Stimulated activated CD4-positive, alpha-beta T cell treated with anti-CD3 and anti-CD28 coated beads, Interleukin-4, amount 100 ng/mL, for 4 hours (primary cell): ENCODE measurements around the gene MBD6.
A peak's percentile ranks its signal among the peaks of the same experiment; 100 is the strongest.

Experiments used
- DNase-seq, 2 experiments: peaks; one replicate each; pipeline ENCODE4 v3.0.0-alpha.2; 2020

Gene MBD6, protein sequence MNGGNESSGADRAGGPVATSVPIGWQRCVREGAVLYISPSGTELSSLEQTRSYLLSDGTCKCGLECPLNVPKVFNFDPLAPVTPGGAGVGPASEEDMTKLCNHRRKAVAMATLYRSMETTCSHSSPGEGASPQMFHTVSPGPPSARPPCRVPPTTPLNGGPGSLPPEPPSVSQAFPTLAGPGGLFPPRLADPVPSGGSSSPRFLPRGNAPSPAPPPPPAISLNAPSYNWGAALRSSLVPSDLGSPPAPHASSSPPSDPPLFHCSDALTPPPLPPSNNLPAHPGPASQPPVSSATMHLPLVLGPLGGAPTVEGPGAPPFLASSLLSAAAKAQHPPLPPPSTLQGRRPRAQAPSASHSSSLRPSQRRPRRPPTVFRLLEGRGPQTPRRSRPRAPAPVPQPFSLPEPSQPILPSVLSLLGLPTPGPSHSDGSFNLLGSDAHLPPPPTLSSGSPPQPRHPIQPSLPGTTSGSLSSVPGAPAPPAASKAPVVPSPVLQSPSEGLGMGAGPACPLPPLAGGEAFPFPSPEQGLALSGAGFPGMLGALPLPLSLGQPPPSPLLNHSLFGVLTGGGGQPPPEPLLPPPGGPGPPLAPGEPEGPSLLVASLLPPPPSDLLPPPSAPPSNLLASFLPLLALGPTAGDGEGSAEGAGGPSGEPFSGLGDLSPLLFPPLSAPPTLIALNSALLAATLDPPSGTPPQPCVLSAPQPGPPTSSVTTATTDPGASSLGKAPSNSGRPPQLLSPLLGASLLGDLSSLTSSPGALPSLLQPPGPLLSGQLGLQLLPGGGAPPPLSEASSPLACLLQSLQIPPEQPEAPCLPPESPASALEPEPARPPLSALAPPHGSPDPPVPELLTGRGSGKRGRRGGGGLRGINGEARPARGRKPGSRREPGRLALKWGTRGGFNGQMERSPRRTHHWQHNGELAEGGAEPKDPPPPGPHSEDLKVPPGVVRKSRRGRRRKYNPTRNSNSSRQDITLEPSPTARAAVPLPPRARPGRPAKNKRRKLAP

DNA sequence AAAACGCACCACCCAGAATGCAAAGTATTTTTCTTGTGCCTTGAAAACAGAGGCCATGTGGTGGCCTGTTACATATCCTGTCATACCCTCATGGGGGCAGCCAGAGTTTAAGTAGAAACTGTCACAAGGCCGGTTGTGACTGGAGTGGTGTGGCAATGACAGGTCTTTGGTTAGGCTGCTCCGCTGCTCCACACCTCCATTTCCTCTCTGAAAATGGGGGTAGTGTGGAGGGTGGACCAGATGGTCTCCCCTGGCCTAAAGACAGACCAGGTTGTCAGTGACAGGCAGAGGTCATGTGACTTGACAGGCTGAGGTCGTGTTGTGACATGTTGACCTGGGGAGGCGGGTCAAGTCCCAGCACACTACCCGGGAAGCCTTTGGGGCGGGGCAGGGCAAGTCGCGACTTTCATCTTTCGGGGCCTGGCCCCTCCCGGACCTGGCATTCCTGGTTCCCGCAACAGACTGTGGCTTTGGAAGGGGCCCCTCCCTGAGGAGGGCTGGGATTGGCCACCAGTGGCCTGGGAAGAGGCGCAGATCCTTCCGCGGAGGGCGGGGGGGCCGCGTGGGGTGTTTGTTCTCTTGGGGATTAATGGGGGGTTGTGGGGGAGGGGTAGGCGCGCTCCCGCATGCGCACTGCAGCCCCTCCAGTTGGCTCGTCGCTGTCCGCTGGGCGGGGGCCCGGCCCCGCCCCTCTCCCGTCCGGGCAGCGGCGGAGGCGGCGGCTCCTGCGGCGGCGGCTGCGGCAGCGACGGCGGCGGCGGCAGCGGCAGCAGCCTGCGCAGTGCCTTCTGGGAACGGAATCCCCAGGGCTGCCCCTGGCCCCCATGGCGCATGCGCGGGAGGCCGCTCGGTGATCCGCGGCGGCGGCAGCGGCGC, at the start of gene MBD6:
Gene MBD6 (plus strand): TSS at position 814 of the 876 bp plus-strand sequence. CDS start 1,480 bp downstream, outside the sequence.
- DNase-seq = peak; percentile 87

GRCh38 chr12:57473392-57473791, 49.2 kb upstream of the MBD6 start:
- no peak for DNase-seq

- no peak for DNase-seq
These were observed 48.7 kb upstream of the MBD6 start for GRCh38 chr12:57473886-57474285.

DNA sequence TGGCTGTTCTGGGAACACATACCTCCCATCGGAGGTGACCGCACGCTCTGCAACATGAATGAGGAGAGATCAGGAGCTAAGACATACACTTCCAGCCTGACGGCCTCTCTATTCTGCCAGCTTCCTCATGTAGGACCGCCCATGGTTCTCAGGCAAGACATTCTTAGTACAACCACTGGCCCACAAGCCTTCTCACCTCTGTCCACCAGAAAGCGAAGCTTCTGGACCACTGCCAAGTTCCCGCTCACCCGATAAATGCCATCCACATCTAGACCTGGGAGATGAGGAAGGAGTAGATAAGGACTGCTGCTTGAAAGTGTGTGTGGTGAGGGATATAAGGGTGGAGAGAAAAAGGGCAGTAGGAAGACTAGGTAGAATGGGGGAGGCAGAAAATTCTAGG, 48.2 kb upstream of the MBD6 start:
- DNase-seq = no peak

DNA sequence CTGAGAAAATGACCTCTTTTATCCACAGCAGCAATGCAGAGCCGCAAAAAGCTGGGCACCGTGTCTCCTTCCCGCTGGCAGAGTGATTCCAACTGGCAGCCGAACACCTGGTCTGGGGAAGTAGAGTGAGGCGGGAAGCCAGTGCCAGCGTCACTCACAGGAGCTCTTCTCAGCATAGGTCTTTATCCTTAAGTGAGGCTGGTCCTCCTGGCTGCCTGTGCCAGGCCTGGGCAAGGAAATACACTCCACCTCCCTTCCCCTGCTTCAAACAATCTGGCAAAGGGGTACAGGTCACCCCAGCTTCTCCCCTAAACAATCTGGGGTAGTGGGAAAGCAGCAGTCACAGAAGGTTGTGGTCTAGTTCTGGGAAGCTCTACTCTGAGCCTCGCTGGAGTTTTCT, 47.8 kb upstream of the MBD6 start:
- DNase-seq = no peak

DNA sequence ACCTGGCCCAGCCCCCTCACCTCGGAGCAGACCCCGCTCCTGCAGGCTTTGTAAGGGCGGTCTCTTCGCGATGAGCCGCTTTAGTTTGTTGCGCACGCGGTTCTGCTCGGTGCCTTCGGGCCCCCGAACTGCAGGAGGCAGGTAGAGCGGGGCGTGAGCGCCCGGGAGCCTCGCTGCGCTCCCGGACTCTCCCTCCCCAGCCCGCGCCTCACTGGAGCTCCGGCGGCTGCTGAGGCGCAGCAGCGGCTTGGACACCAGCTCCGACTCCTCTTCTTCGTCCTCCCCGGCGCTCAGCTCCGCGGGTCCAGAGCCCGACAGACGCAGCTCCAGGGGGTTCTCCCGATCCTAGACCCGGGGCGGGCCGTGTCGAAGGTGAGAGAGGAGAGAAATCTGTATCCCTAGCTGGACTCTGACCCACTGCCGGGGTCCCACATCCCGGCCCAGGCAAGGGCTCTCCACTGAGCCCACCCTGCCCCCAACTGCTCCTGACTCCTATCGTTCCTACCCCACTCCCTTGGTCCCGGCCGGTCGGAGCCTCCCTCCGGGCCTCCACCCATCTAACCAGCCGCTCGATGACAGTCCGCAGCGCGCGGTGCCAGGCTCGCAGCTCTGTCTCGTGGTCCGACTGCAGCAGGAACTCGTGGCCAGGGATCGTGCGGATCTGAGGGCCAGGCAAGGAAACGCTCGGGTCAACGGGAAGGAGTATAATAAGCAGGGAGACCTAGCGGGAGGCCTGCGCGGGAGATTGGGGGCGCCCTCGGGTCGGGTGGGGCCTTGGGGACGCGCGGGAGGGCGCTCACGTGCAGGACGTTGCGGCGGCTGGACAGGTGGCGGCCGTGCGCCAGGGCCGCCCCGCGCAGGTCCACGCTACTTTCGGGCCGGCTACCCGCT, 47.1 kb upstream of the MBD6 start:
- no peak for DNase-seq

GRCh38 chr12:57476162-57476992, 46.2 kb upstream of the MBD6 start:
- peak; percentile 68 to 69 for DNase-seq

DNA sequence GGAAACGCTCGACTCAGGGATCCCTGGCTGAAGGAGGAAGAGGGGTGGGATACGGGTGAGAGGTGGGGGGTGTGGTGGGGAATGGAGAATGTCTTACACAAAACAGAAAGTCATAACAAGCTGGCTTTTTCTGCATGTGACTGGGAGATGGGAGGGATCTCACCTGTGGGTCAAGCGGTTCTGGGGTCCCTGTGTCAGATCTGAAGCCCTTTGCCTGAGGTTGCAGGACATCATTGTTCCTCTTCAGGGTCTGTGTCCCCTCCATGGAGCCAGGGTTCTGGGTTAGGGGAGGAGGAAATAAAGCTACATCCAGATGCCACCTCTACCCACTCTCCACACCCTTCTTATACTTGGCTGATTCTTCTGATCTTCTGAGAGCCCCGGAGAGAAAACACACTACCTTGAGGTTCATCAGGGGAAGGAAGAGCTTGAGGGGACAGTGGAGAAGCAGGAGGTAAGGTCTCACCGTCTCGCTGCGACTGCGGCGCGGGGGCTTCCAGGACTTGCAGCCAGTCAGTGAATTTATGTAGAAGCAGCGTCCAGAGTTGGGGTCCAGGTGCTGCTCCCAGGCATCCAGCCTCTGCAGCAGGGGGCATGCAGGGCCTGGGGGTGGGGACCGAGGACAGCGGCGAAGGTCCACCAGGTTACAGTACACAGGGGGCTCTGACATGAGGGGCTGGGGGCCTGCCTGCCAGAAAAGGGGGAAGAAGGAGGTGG, 45.5 kb upstream of the MBD6 start:
- DNase-seq = no peak

- DNase-seq = peak in 1 of 2 experiments; percentile 62
These were observed 44.6 kb upstream of the MBD6 start for GRCh38 chr12:57477710-57478681.

DNA sequence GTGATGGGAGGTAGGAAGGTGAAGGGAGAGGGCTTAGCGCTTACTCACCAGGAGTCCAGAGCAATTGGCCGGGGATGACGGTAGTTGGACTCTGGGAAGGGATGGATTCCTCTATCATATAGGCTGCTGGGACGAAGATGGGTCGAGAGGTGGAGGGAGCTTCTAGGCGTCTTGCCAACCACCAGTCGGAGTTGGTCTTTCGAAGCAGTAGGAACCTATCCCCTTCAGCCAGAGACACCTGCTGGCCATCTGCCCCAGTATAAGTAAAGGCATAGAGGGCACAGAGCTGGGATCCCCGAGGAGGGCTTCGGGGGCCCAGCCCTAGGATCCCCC, 43.6 kb upstream of the MBD6 start:
- no peak for DNase-seq

DNA sequence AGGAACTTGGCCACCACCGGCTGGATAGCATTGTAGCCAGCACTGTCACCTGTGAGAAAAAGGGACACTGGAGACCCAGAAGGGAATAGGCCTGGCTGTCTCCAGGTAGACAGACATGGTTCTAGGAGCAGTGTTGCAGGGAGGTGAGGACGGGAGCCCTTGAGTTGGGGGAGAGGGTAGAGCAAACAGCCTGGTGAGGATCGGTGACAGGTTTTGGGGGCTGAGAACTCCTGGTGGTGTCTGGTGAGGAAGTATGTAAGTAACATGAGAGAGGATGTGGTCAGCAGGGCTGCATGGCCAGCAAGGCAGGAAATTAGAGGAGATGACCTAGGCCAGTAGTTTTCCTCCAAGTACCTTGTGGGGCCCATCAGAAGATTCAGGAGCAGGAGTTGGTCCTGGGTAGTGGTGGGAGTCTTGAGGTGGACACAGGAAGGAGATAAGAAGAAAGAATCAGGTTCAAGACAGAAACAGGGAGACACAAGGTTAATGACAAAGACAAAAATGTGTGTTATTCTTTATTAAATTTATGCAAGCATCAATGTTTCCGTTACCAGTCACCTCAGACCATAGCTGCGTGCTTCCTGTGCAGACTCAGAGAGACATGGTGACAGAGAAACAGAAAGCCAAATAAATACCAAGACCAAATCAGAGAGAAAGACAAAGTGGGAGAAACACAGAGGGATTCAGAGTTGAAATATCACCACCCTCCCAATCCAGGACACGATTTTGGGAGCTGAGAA, 43.1 kb upstream of the MBD6 start, which contains the start of gene ARHGAP9:
Gene ARHGAP9 (minus strand): TSS at position 491 of the 740 bp plus-strand sequence. CDS start 460 bp downstream, at position 31.
- peak in 1 of 2 experiments; percentile 68 for DNase-seq

DNA sequence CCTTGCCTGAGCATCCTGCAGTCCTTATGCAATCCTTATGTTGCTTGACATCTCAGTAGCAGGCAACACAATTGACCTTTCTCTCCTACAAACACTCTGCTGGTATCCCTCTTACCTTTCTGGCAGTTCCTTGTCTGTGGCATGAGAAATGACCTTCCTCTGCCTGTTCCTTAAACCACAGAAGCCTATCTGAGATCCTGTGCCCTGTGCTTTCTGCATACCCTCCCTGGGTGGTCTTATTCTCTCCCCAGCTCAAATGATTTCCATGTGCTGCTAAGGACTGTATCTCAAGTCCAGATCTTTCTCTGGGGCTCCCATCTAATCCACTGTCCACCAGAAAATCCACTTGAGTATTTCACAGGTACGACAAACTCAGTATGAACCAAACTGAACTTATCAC, 41.0 kb upstream of the MBD6 start:
- no peak for DNase-seq

DNA sequence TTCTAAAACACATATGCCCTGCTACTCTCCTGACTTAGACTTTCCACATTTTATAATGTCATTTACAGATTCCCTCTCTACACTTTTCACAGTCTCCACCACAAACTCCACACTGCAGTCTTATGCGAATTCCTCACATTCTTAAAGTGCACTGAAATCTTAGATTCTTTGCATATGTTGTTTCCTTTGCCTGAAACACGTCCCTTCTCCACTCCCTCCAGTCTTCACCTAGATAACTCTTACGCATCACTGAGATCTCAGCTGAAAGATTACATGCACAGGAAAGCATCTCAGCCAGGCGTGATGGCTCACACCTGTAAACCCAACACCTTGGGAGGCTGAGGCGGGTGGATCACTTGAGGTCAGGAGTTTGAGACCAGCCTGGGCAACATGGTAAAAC, 39.2 kb upstream of the MBD6 start:
- no peak for DNase-seq

DNA sequence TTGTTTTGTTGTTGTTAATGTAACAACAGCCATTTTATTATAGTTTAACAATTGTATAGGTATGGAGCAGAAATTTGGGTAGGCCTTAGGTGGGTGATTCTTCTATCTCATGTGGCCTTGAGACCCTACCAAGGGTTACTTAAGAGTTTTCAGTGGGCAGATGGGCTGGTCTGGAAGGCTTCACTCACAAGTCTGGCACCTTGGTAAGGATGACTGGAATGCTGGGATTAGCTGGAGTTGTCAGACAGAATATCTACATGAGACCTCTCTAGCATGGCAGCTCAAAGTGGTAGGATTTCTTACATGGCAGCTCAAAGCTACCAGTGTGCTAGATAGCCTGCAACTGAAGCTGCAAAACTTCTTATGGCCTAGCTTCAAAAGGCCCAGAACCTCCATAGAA, 36.9 kb upstream of the MBD6 start:
- no peak for DNase-seq

- no peak for DNase-seq
These were observed 35.5 kb upstream of the MBD6 start for GRCh38 chr12:57487055-57487596.

GRCh38 chr12:57487597-57488401, 34.8 kb upstream of the MBD6 start, which contains the start of gene MARS1:
Gene MARS1 (plus strand): TSS chr12:57488068. CDS start chr12:57488091, 23 bp downstream.
- DNase-seq = peak; percentile 83 to 93
